ENCODE data around the gene XRCC4.

DNA sequence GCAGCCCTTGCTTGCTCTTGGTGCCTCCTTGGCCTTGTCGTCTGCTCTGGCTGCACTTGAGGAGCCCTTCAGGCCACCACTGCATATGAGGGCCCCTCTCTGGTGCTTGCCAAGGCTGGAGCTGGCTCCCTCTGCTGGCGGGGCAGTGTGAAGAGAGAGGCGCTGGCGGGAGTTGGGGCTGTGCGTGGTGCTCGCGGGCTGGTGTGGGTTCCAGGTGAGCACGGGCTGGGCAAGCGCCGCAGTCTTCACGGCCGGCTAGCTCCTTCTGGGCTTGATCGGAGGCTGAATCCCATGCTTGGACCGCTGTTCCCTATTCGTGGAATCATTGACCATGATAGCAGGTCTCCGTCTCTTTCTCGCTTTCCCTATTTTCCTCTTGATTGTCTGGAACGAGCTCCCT is 56.5 kb downstream of the XRCC4 start:
- TF ChIP-seq, protein P1, sequence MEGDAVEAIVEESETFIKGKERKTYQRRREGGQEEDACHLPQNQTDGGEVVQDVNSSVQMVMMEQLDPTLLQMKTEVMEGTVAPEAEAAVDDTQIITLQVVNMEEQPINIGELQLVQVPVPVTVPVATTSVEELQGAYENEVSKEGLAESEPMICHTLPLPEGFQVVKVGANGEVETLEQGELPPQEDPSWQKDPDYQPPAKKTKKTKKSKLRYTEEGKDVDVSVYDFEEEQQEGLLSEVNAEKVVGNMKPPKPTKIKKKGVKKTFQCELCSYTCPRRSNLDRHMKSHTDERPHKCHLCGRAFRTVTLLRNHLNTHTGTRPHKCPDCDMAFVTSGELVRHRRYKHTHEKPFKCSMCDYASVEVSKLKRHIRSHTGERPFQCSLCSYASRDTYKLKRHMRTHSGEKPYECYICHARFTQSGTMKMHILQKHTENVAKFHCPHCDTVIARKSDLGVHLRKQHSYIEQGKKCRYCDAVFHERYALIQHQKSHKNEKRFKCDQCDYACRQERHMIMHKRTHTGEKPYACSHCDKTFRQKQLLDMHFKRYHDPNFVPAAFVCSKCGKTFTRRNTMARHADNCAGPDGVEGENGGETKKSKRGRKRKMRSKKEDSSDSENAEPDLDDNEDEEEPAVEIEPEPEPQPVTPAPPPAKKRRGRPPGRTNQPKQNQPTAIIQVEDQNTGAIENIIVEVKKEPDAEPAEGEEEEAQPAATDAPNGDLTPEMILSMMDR (IDR thresholded peaks at IDR 0.05): no peak
- TF ChIP-seq POLR2A (IDR thresholded peaks at IDR 0.05) (no peak), EP300 (IDR thresholded peaks at IDR 0.05) (no peak)
